ENCODE results near the gene TTLL3. TPM values are rescaled to one million over a fixed set of nuclear protein-coding genes. Genes with fewer than 3 reads are reported as not detected.

TTLL3 gene
- total RNA-seq, 3 donors from 2014 or later (not counting 1 experiment from before 2014, with no cell fraction given), result 133 to 137 (median 136) TPM

DNA sequence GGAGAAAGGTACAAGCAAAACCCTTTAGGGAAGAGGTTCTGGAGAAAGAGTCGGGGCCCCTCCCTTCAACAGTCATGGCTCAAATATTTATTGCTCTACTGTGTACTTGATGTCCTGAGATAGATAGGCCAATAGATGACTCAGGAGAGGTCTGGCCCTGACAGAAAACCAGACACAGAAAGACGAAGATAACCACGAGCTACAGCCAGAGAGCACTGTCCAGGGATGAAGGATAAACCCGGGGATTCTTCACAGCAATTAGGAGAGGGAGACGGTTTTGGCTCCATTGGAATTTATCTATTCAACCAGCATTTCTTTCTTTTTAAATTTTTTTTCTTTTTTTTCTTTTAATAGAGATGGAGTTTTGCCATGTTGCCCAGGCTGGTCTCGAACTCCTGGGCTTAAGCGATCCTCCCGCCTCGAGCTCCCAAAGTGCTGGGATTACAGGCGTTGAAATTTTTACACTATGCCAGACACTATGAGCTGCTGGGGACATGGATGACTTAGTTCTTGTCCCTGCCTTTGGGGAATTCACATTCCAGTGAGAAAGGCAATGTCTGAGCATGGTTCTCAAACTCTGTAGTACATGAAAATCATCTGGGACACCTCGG lies 74.6 kb downstream of the TTLL3 start:
- no peaks in the 10 kb centered on the region for H3K27me3 Mint-ChIP-seq (ENCODE audit: low read depth in 2 of 2)
- H3K27me3 ChIP-seq (ENCODE audit: control insufficient read depth, insufficient read depth, low read length), result no peaks in the 10 kb centered on the region
- peaks cover 7 to 13% of the 10 kb centered on the region in 2 donors for H3K4me1 Mint-ChIP-seq
- no peak overlapping the region for H3K4me3 Mint-ChIP-seq
- H3K9me3 ChIP-seq (ENCODE audit: control insufficient read depth, insufficient read depth, low read length), result no peaks in the 10 kb centered on the region
- H3K27ac ChIP-seq (ENCODE audit: low read length), result no peak overlapping the region
- 95% methylated on average over 9 of the region's 11 CpGs for WGBS (ENCODE audit: insufficient coverage)
- TF ChIP-seq, protein P1, sequence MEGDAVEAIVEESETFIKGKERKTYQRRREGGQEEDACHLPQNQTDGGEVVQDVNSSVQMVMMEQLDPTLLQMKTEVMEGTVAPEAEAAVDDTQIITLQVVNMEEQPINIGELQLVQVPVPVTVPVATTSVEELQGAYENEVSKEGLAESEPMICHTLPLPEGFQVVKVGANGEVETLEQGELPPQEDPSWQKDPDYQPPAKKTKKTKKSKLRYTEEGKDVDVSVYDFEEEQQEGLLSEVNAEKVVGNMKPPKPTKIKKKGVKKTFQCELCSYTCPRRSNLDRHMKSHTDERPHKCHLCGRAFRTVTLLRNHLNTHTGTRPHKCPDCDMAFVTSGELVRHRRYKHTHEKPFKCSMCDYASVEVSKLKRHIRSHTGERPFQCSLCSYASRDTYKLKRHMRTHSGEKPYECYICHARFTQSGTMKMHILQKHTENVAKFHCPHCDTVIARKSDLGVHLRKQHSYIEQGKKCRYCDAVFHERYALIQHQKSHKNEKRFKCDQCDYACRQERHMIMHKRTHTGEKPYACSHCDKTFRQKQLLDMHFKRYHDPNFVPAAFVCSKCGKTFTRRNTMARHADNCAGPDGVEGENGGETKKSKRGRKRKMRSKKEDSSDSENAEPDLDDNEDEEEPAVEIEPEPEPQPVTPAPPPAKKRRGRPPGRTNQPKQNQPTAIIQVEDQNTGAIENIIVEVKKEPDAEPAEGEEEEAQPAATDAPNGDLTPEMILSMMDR (IDR thresholded peaks at IDR 0.05), result no peak
- no peaks in the 10 kb centered on the region for H3K4me1 ChIP-seq (ENCODE audit: control insufficient read depth, insufficient read depth, low read length)
- H3K36me3 ChIP-seq (ENCODE audit: control insufficient read depth, insufficient read depth, low read length), result no peaks in the 10 kb centered on the region
- intact Hi-C loops (cut with micrococcal nuclease), result no loop called here
- ATAC-seq (no peak), DNase-seq (no peak)
- no peaks in the 10 kb centered on the region for H3K36me3 Mint-ChIP-seq
- H3K4me3 ChIP-seq (ENCODE audit: low read length), result no peak overlapping the region
- H3K9me3 Mint-ChIP-seq, result no peaks in the 10 kb centered on the region
- H3K27ac Mint-ChIP-seq, result no peak overlapping the region

Other genes with a start within 250 kb of the TTLL3 start
- gene MTMR14, start 160.8 kb upstream of the TTLL3 start, total RNA-seq, result 100 to 1,000 TPM in 2 of 3 donors, 10 to 100 TPM in 1; 99.4 to 127 (median 100) TPM
- gene CPNE9, start 106.4 kb upstream of the TTLL3 start, total RNA-seq, result under 1 TPM in 2 of 3 donors, not detected in 1; 0.43 to 0.49 TPM
- gene BRPF1, start 78.5 kb upstream of the TTLL3 start, total RNA-seq, result 10 to 100 TPM; 45.1 to 72.1 (median 66.5) TPM
- gene OGG1, start 60.3 kb upstream of the TTLL3 start, total RNA-seq, result 10 to 100 TPM; 33.4 to 52.1 (median 34.7) TPM
- gene CAMK1, start 40.3 kb upstream of the TTLL3 start, total RNA-seq, result 10 to 100 TPM in 1 of 3 donors, 1 to 10 TPM in 2; 7.4 to 20.4 (median 8.7) TPM
- gene TADA3, start 17.8 kb upstream of the TTLL3 start, total RNA-seq, result 10 to 100 TPM; 59.2 to 73.7 (median 69.2) TPM
- gene ARPC4, start 17.2 kb upstream of the TTLL3 start, total RNA-seq, result 100 to 1,000 TPM; 282 to 288 (median 285) TPM
- 10 to 100 TPM; 27.5 to 43.9 (median 30.9) TPM for gene RPUSD3, start 33.7 kb downstream of the TTLL3 start, total RNA-seq
- not detected for gene CIDEC, start 70.0 kb downstream of the TTLL3 start, total RNA-seq
- 10 to 100 TPM; 15.4 to 16.6 (median 15.5) TPM for gene JAGN1, start 80.3 kb downstream of the TTLL3 start, total RNA-seq
- gene IL17RE, start 92.6 kb downstream of the TTLL3 start, total RNA-seq, result 1 to 10 TPM in 2 of 3 donors, under 1 TPM in 1; 0.28 to 2.5 (median 1.5) TPM
- gene IL17RC, start 106.8 kb downstream of the TTLL3 start, total RNA-seq, result 1 to 10 TPM in 2 of 3 donors, under 1 TPM in 1; 0.77 to 1.5 (median 1.2) TPM
- 10 to 100 TPM; 29.1 to 35.6 (median 32.9) TPM for gene CRELD1, start 123.6 kb downstream of the TTLL3 start, total RNA-seq
- 1 to 10 TPM; 2.2 to 5.1 (median 4.8) TPM for gene PRRT3, start 142.1 kb downstream of the TTLL3 start, total RNA-seq
- 10 to 100 TPM; 48.5 to 50.4 (median 49.2) TPM for gene EMC3, start 176.6 kb downstream of the TTLL3 start, total RNA-seq
- gene FANCD2, start 216.2 kb downstream of the TTLL3 start, total RNA-seq, result 10 to 100 TPM in 2 of 3 donors, 1 to 10 TPM in 1; 9.0 to 15.7 (median 14.6) TPM